ENCODE data around the gene SORCS2.

SORCS2 gene

DNA sequence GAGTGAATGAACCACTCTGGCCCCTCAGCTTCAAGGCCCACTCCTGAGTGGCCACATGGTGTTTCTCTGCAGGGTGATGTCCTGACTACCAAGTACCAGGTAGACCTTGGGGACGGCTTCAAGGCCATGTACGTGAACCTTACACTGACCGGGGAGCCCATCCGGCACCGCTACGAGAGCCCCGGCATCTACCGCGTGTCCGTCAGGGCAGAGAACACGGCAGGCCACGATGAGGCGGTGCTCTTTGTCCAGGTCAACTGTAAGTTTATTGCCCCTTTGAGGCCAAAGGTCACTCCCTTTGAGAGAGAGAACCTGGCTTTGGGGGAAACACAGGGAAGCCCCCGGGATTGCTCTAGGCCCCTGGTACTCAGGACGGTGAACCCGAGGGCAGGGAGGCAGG is 531.3 kb downstream of the SORCS2 start:
- ATAC-seq (ENCODE audit: insufficient read depth, low read depth) = no peak
- Histone ChIP-seq H3K4me2 (ENCODE audit: insufficient read depth, low read length) (no peak overlapping the region), H3K27ac (ENCODE audit: low read length) (no peak overlapping the region), H3K4me3 (ENCODE audit: low read depth in 1 of 2, low read length in 2 of 2) (no peak overlapping the region), H3K27me3 (ENCODE audit: insufficient read depth, low read length, poor library complexity) (no peaks in the 10 kb centered on the region), H2AFZ (ENCODE audit: low read depth, low read length) (no peak overlapping the region), H3K79me2 (ENCODE audit: insufficient read depth, low read length) (no peaks in the 10 kb centered on the region), H3K9me3 (ENCODE audit: insufficient read depth, low read length, severe bottlenecking) (no peaks in the 10 kb centered on the region), H3K36me3 (ENCODE audit: insufficient read depth, low read length) (no peaks in the 10 kb centered on the region), H3K4me1 (ENCODE audit: insufficient read depth, low read length) (no peaks in the 10 kb centered on the region), H3K9ac (ENCODE audit: low read depth, low read length) (no peak overlapping the region), H4K20me1 (ENCODE audit: insufficient read depth, low read length) (no peaks in the 10 kb centered on the region)
- no peak for TF ChIP-seq EZH2 (IDR thresholded peaks at IDR 0.05; ENCODE audit: borderline replicate concordance, low read depth, low read length, severe bottlenecking)
- TF ChIP-seq, protein P1, sequence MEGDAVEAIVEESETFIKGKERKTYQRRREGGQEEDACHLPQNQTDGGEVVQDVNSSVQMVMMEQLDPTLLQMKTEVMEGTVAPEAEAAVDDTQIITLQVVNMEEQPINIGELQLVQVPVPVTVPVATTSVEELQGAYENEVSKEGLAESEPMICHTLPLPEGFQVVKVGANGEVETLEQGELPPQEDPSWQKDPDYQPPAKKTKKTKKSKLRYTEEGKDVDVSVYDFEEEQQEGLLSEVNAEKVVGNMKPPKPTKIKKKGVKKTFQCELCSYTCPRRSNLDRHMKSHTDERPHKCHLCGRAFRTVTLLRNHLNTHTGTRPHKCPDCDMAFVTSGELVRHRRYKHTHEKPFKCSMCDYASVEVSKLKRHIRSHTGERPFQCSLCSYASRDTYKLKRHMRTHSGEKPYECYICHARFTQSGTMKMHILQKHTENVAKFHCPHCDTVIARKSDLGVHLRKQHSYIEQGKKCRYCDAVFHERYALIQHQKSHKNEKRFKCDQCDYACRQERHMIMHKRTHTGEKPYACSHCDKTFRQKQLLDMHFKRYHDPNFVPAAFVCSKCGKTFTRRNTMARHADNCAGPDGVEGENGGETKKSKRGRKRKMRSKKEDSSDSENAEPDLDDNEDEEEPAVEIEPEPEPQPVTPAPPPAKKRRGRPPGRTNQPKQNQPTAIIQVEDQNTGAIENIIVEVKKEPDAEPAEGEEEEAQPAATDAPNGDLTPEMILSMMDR (IDR thresholded peaks at IDR 0.05; ENCODE audit: borderline replicate concordance, extremely low read depth, low read length, poor library complexity, severe bottlenecking) = no peak
- no peak for DNase-seq

DNA sequence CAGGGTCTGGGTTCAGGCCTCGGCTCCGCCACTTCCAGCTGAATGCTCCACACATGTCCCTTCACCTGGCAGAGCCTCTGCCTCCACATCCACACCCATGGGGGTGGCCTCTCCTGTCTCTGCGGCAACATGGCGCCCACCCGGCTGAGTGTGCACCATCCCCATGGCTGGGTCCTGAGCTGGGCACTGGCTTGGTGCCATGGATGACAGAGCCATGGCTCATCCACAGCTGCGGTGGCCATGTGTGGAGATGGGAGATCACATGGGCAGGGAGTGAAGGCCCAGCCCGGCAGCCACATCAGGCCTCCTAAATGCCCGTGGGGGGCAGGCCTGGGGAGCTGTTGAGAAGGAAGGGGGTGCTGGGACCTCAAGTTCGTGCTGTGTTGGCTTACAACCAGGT is 533.6 kb downstream of the SORCS2 start:
- no peak for ATAC-seq (ENCODE audit: insufficient read depth, low read depth)
- Histone ChIP-seq H3K36me3 (ENCODE audit: insufficient read depth, low read length) (no peaks in the 10 kb centered on the region), H3K4me1 (ENCODE audit: insufficient read depth, low read length) (no peaks in the 10 kb centered on the region), H3K27ac (ENCODE audit: low read length) (no peak overlapping the region), H3K79me2 (ENCODE audit: insufficient read depth, low read length) (no peaks in the 10 kb centered on the region), H3K4me3 (ENCODE audit: low read depth in 1 of 2, low read length in 2 of 2) (no peak overlapping the region), H3K4me2 (ENCODE audit: insufficient read depth, low read length) (no peak overlapping the region), H3K9ac (ENCODE audit: low read depth, low read length) (no peak overlapping the region), H3K9me3 (ENCODE audit: insufficient read depth, low read length, severe bottlenecking) (no peaks in the 10 kb centered on the region), H3K27me3 (ENCODE audit: insufficient read depth, low read length, poor library complexity) (no peaks in the 10 kb centered on the region), H2AFZ (ENCODE audit: low read depth, low read length) (no peak overlapping the region), H4K20me1 (ENCODE audit: insufficient read depth, low read length) (no peaks in the 10 kb centered on the region)
- no peak for TF ChIP-seq EZH2 (IDR thresholded peaks at IDR 0.05; ENCODE audit: borderline replicate concordance, low read depth, low read length, severe bottlenecking)
- TF ChIP-seq, protein P1 (IDR thresholded peaks at IDR 0.05; ENCODE audit: borderline replicate concordance, extremely low read depth, low read length, poor library complexity, severe bottlenecking) = no peak
- no peak for DNase-seq

DNA sequence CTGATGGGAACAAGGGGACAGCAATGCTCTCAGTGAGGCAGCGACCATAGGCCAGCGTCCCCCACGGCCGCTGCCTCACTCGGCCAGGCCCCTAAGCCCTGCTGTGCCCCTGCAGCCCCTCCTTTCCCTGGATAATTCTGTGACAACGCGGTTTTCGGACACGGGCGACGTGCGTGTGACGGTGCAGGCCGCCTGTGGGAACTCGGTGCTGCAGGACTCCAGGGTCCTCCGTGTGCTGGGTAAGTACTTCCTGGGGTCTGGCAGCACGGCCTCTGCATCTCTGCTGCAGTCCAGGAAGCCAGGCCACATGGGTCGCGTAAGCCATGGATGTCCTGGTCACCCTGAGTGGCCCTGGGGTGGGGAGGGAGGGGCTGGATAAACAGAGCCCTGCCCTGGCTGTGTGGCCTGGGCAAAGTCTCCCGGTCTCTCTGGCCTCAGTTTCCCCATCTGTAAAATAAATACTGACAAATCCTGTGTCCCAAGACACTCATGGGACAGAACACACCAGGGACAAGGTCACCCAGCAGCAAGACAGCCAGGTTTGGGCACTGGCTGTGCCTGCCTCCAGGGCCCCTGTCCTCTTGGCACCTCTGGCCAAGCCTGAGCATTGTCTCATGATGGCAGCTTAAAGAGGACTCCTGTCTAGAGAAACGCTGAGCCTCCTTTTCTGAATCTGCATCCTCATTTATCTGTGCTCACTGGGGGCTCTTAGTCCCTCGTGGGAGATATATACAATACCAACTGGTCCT is 534.5 kb downstream of the SORCS2 start:
- no peak overlapping the region for H3K27ac ChIP-seq (ENCODE audit: low read length)
- H3K36me3 ChIP-seq (ENCODE audit: insufficient read depth, low read length) = no peaks in the 10 kb centered on the region
- H3K4me2 ChIP-seq (ENCODE audit: insufficient read depth, low read length) = no peak overlapping the region
- TF ChIP-seq, protein P1 (IDR thresholded peaks at IDR 0.05; ENCODE audit: borderline replicate concordance, extremely low read depth, low read length, poor library complexity, severe bottlenecking) = no peak
- TF ChIP-seq EZH2 (IDR thresholded peaks at IDR 0.05; ENCODE audit: borderline replicate concordance, low read depth, low read length, severe bottlenecking) = no peak
- no peaks in the 10 kb centered on the region for H4K20me1 ChIP-seq (ENCODE audit: insufficient read depth, low read length)
- no peaks in the 10 kb centered on the region for H3K79me2 ChIP-seq (ENCODE audit: insufficient read depth, low read length)
- DNase-seq (no peak), ATAC-seq (ENCODE audit: insufficient read depth, low read depth) (no peak)
- no peaks in the 10 kb centered on the region for H3K9me3 ChIP-seq (ENCODE audit: insufficient read depth, low read length, severe bottlenecking)
- H3K4me3 ChIP-seq (ENCODE audit: low read depth in 1 of 2, low read length in 2 of 2) = no peak overlapping the region
- H2AFZ ChIP-seq (ENCODE audit: low read depth, low read length) = no peak overlapping the region
- no peaks in the 10 kb centered on the region for H3K4me1 ChIP-seq (ENCODE audit: insufficient read depth, low read length)
- H3K27me3 ChIP-seq (ENCODE audit: insufficient read depth, low read length, poor library complexity) = no peaks in the 10 kb centered on the region
- no peak overlapping the region for H3K9ac ChIP-seq (ENCODE audit: low read depth, low read length)
